Liver (tissue), 3 donors: Measurements from ENCODE around the gene SRGAP3.

Experiments used
- EGR1 ChIP-seq, 2 donors: IDR thresholded peaks; 2 replicates each; pipeline ENCODE4 v1.6.1; 2016 to 2018; ENCODE audit warnings: antibody characterized with exemption in 2 of 2, low read depth in 2 of 2
- GABPA ChIP-seq, 2 donors: IDR thresholded peaks in 1 of 2; conservative IDR thresholded peaks in 1 of 2; 2 replicates each; pipeline ENCODE4 v1.6.1; 2016; ENCODE audit warnings: antibody characterized with exemption in 2 of 2, mild to moderate bottlenecking in 1 of 2, moderate library complexity in 1 of 2
- JUND ChIP-seq, 2 donors: IDR thresholded peaks; 2 replicates each; pipeline ENCODE4 v1.6.1; 2016; ENCODE audit warnings: antibody characterized with exemption in 2 of 2
- NR2F2 ChIP-seq: IDR thresholded peaks from 2 replicates; pipeline ENCODE4 v1.6.1; 2016; ENCODE audit warnings: antibody characterized with exemption
- RAD21 ChIP-seq, 2 donors: IDR thresholded peaks; 2 replicates each; pipeline ENCODE4 v1.6.1; 2016; ENCODE audit warnings: antibody characterized with exemption in 2 of 2, mild to moderate bottlenecking in 2 of 2
- SP1 ChIP-seq: IDR thresholded peaks from 2 replicates; pipeline ENCODE4 v1.6.1; 2018; ENCODE audit warnings: antibody characterized with exemption, mild to moderate bottlenecking
- TAF1 ChIP-seq: conservative IDR thresholded peaks from 2 replicates; pipeline ENCODE4 v1.6.1; 2016; ENCODE audit warnings: antibody characterized with exemption, mild to moderate bottlenecking
- YY1 ChIP-seq: IDR thresholded peaks from 2 replicates; pipeline ENCODE4 v1.6.1; 2016; ENCODE audit warnings: antibody characterized with exemption, mild to moderate bottlenecking
- TF ChIP-seq, protein P1 (sequence below): fragments of 150-350 bp; IDR thresholded peaks from 2 replicates; pipeline ENCODE4 v1.5.1; 2017; ENCODE audit warnings: improper control_type of control experiment, low read depth, low read length; ENCODE audit not compliant: missing input control
- TF ChIP-seq, protein P2 (sequence below): IDR thresholded peaks from 2 replicates; pipeline ENCODE4 v1.6.1; 2016; ENCODE audit warnings: antibody characterized with exemption, mild to moderate bottlenecking
- TF ChIP-seq, protein P3 (sequence below): IDR thresholded peaks from 2 replicates; pipeline ENCODE4 v1.6.1; 2016; ENCODE audit warnings: antibody characterized with exemption
- donor health status: healthy.
- donor health status: healthy.

- TF ChIP-seq, protein P1, sequence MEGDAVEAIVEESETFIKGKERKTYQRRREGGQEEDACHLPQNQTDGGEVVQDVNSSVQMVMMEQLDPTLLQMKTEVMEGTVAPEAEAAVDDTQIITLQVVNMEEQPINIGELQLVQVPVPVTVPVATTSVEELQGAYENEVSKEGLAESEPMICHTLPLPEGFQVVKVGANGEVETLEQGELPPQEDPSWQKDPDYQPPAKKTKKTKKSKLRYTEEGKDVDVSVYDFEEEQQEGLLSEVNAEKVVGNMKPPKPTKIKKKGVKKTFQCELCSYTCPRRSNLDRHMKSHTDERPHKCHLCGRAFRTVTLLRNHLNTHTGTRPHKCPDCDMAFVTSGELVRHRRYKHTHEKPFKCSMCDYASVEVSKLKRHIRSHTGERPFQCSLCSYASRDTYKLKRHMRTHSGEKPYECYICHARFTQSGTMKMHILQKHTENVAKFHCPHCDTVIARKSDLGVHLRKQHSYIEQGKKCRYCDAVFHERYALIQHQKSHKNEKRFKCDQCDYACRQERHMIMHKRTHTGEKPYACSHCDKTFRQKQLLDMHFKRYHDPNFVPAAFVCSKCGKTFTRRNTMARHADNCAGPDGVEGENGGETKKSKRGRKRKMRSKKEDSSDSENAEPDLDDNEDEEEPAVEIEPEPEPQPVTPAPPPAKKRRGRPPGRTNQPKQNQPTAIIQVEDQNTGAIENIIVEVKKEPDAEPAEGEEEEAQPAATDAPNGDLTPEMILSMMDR = no peak
- TF ChIP-seq, protein P2, sequence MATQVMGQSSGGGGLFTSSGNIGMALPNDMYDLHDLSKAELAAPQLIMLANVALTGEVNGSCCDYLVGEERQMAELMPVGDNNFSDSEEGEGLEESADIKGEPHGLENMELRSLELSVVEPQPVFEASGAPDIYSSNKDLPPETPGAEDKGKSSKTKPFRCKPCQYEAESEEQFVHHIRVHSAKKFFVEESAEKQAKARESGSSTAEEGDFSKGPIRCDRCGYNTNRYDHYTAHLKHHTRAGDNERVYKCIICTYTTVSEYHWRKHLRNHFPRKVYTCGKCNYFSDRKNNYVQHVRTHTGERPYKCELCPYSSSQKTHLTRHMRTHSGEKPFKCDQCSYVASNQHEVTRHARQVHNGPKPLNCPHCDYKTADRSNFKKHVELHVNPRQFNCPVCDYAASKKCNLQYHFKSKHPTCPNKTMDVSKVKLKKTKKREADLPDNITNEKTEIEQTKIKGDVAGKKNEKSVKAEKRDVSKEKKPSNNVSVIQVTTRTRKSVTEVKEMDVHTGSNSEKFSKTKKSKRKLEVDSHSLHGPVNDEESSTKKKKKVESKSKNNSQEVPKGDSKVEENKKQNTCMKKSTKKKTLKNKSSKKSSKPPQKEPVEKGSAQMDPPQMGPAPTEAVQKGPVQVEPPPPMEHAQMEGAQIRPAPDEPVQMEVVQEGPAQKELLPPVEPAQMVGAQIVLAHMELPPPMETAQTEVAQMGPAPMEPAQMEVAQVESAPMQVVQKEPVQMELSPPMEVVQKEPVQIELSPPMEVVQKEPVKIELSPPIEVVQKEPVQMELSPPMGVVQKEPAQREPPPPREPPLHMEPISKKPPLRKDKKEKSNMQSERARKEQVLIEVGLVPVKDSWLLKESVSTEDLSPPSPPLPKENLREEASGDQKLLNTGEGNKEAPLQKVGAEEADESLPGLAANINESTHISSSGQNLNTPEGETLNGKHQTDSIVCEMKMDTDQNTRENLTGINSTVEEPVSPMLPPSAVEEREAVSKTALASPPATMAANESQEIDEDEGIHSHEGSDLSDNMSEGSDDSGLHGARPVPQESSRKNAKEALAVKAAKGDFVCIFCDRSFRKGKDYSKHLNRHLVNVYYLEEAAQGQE = no peak
- TF ChIP-seq JUND (IDR thresholded peaks at IDR 0.05) (no peak), TAF1 (no peak), GABPA (IDR thresholded peaks at IDR 0.05 in 1 of 2, conservative IDR thresholded peaks at IDR 0.05 in 1 of 2) (no peak), RAD21 (IDR thresholded peaks at IDR 0.05) (no peak), SP1 (no peak), EGR1 (IDR thresholded peaks at IDR 0.05; ENCODE audit: low read depth in 2 of 2) (no peak), NR2F2 (no peak), YY1 (no peak)
- TF ChIP-seq, protein P3, sequence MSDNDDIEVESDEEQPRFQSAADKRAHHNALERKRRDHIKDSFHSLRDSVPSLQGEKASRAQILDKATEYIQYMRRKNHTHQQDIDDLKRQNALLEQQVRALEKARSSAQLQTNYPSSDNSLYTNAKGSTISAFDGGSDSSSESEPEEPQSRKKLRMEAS = no peak
Observed at GRCh38 chr3:9117220-9117619, 132.2 kb downstream of the SRGAP3 start.
